Body of pancreas (tissue), 4 donors: ENCODE measurements around the gene PPFIA4. TPM values are rescaled to one million over a fixed set of nuclear protein-coding genes. Genes with fewer than 3 reads are reported as not detected.
A peak's percentile ranks its signal among the peaks of the same experiment; 100 is the strongest.

Experiments
- ATAC-seq: fragments of 150-250 bp; one replicate; pipeline ENCODE4 v1.9.1; 2016
- DNase-seq, 4 donors: peaks; one replicate each; pipeline ENCODE4 v3.0.0-alpha.2; 2019
- H3K27ac ChIP-seq, 4 donors: fragments of 200-600 bp; sonication (generic); 1 replicate in 3 of 4; 2 replicates in 1 of 4; pipeline versions ENCODE4 v1.5.1 to v1.6.1; 2016 to 2019; ENCODE audit warnings: mild to moderate bottlenecking in 1 of 4, mixed read lengths in 1 of 4, moderate library complexity in 1 of 4
- H3K27me3 ChIP-seq, 2 donors: fragments of 200-600 bp; sonication (generic); one replicate each; pipeline ENCODE4 v1.6.0; 2016; ENCODE audit warnings: mild to moderate bottlenecking in 1 of 2
- H3K36me3 ChIP-seq, 2 donors: fragments of 200-600 bp; sonication (generic); replicated peaks in 1 of 2; 2 replicates each; pipeline ENCODE4 v1.5.1; 2016; ENCODE audit warnings: low read depth in 2 of 2; ENCODE audit not compliant: insufficient read depth in 1 of 2
- H3K4me1 ChIP-seq: fragments of 200-600 bp; sonication (generic); one replicate; pipeline ENCODE4 v1.6.0; 2016
- H3K4me3 ChIP-seq, 2 donors: fragments of 200-600 bp; sonication (generic); 1 replicate in 1 of 2; 2 replicates in 1 of 2; pipeline ENCODE4 v1.5.1; 2016 to 2019
- H3K9me3 ChIP-seq, 3 donors: fragments of 200-600 bp; sonication (generic); 1 replicate in 2 of 3; 2 replicates in 1 of 3; pipeline ENCODE4 v1.5.1; 2016
- POLR2A ChIP-seq, 3 donors: fragments of 450-650 bp; IDR thresholded peaks; one replicate each; pipeline ENCODE4 v1.6.1; 2016; ENCODE audit warnings: antibody characterized with exemption in 3 of 3, mild to moderate bottlenecking in 2 of 3
- WGBS, 2 donors: methylation state at CpG; one replicate each; pipeline ENCODE4 v1.1.5; 2017; 5-methylcytosine and 5-hydroxymethylcytosine counted together
- intact Hi-C: fragments of 100-400 bp; cut with DNase I; formaldehyde crosslinking; loops from one replicate; pipeline ENCODE4 v1.15.1; 2023
- total RNA-seq, 2 donors: library from RNA; depleted of rRNA; stranded (reverse); fragments of >200 nt; gene quantifications; one replicate each; pipeline ENCODE4 v1.1.0, GENCODE V29; 2016
- TF ChIP-seq, protein P1 (sequence below), 7 experiments: fragments of 450-650 bp in 4 of 7; fragments of 200-600 bp in 3 of 7; sonication (generic) in 3 of 7; IDR thresholded peaks; one replicate each; pipeline ENCODE4 v1.5.1; 2016 to 2019; ENCODE audit warnings: antibody characterized with exemption in 7 of 7

Gene PPFIA4
- not detected for total RNA-seq

DNA sequence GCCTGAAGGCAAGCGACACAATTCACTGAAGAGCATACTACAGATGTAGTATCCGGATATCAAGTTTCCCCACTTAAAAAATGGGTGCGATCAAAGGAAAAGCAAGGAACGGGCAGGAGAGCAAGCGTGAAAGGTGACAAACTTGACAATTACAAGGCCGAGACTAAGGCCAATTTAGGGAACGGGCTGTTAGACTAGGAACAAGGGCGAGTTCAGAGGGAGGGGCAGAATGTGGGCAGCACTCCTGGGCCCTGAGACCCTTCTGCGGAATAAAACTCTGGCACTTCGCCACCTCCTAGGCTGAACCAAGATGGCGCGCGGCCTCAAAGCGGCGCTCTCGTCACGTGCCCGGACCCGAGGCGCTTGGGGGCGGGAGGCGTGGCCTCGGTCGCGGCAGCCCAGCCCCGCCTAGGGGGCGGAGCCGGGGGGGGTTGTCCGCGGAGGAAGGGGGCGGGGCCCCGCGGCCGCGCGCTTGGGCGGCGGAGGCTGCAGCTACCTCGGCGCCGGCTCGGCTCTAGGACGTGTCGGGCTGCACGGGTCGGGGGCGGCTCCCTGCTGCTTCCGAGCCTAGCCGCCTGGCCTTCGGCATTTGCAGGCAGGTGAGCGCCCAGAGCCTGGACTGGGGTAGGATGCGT lies at the start of gene PPFIA4:
Gene PPFIA4 (plus strand): TSS at position 461 of the 635 bp plus-strand sequence. CDS start 12,518 bp downstream, outside the sequence.
- Histone ChIP-seq H3K27ac (peak within 1 kb of the TSS; percentile 1 to 51 (median 19)), H3K4me3 (no peak within 1 kb of the TSS), H3K4me1 (peaks cover 17% of the 10 kb centered on the region), H3K36me3 (peaks cover 6 to 16% of the 10 kb centered on the region in 2 donors), H3K9me3 (no peaks in the 10 kb centered on the region), H3K27me3 (no peaks in the 10 kb centered on the region)
- WGBS, 2 donors, result 8 to 40% methylated on average over 9 to 48 of the region's 52 CpGs
- DNase-seq, result peak; percentile 86 to 91 (median 89)
- ATAC-seq, result peak; percentile 92
- intact Hi-C loops, result no loop called here
- TF ChIP-seq POLR2A (IDR thresholded peaks at IDR 0.05), result peak in 2 of 3 donors; percentile 12 to 15
- TF ChIP-seq, protein P1, sequence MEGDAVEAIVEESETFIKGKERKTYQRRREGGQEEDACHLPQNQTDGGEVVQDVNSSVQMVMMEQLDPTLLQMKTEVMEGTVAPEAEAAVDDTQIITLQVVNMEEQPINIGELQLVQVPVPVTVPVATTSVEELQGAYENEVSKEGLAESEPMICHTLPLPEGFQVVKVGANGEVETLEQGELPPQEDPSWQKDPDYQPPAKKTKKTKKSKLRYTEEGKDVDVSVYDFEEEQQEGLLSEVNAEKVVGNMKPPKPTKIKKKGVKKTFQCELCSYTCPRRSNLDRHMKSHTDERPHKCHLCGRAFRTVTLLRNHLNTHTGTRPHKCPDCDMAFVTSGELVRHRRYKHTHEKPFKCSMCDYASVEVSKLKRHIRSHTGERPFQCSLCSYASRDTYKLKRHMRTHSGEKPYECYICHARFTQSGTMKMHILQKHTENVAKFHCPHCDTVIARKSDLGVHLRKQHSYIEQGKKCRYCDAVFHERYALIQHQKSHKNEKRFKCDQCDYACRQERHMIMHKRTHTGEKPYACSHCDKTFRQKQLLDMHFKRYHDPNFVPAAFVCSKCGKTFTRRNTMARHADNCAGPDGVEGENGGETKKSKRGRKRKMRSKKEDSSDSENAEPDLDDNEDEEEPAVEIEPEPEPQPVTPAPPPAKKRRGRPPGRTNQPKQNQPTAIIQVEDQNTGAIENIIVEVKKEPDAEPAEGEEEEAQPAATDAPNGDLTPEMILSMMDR (IDR thresholded peaks at IDR 0.05), result no peak

- H3K36me3 ChIP-seq, result no peaks in the 10 kb centered on the region
- no peaks in the 10 kb centered on the region for H3K9me3 ChIP-seq
- no peaks in the 10 kb centered on the region for H3K4me1 ChIP-seq
- H3K27ac ChIP-seq, result no peak overlapping the region
- peaks cover 0 to 3% of the 10 kb centered on the region in 2 donors for H3K27me3 ChIP-seq
- 12 to 16% methylated on average over 3 of the region's 3 CpGs for WGBS, 2 donors
- ATAC-seq (no peak), DNase-seq (no peak)
- intact Hi-C loops, result no loop called here
- H3K4me3 ChIP-seq, result no peak overlapping the region
- TF ChIP-seq, protein P1 (IDR thresholded peaks at IDR 0.05), result no peak
- no peak for TF ChIP-seq POLR2A (IDR thresholded peaks at IDR 0.05)
Measured at GRCh38 chr1:202976633-202977032, 49.7 kb upstream of the PPFIA4 start.

GRCh38 chr1:202979459-202979858 lies 46.8 kb upstream of the PPFIA4 start:
- ATAC-seq (no peak), DNase-seq (no peak)
- H3K27me3 ChIP-seq, result peaks cover 0 to 3% of the 10 kb centered on the region in 2 donors
- intact Hi-C loops, result no loop called here
- no peaks in the 10 kb centered on the region for H3K9me3 ChIP-seq
- H3K4me3 ChIP-seq, result no peak overlapping the region
- no peaks in the 10 kb centered on the region for H3K4me1 ChIP-seq
- TF ChIP-seq, protein P1 (IDR thresholded peaks at IDR 0.05), result no peak
- no peak for TF ChIP-seq POLR2A (IDR thresholded peaks at IDR 0.05)
- H3K27ac ChIP-seq, result no peak overlapping the region
- WGBS, 2 donors, result 61 to 67% methylated on average over 2 of the region's 2 CpGs
- no peaks in the 10 kb centered on the region for H3K36me3 ChIP-seq

- ATAC-seq (no peak), DNase-seq (no peak)
- peaks cover 0 to 3% of the 10 kb centered on the region in 2 donors for H3K27me3 ChIP-seq
- WGBS, 2 donors, result 71 to 75% methylated on average over 2 of the region's 2 CpGs
- H3K9me3 ChIP-seq, result no peaks in the 10 kb centered on the region
- intact Hi-C loops, result no loop called here
- H3K36me3 ChIP-seq, result no peaks in the 10 kb centered on the region
- no peak overlapping the region for H3K27ac ChIP-seq
- no peaks in the 10 kb centered on the region for H3K4me1 ChIP-seq
- H3K4me3 ChIP-seq, result no peak overlapping the region
- TF ChIP-seq POLR2A (IDR thresholded peaks at IDR 0.05), result no peak
- TF ChIP-seq, protein P1 (IDR thresholded peaks at IDR 0.05), result no peak
Measured at GRCh38 chr1:202981939-202982338, 44.4 kb upstream of the PPFIA4 start.
